ENCODE data around the gene TIGAR.

DNA sequence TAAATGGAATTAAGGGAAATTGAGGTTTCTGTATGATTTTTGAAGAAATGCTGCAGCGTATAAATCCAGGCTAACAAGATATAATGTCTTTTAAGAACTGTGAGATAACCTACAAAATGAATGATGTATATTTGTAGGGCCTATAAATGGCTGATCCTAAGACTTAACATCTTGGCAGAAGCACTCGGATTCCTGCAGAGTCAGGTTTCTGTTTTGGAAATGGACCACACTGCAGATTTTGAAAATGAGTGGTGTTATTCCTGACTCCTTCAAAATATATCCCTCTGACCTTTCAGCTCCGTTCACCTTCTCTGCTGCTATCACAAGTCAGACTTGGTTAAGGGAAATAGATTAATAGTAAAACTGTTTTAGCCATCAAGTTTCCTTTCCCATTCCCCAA is 5.0 kb downstream of the TIGAR start:
- no peak for TF ChIP-seq EZH2 (IDR thresholded peaks at IDR 0.05; ENCODE audit: insufficient read depth, poor library complexity, severe bottlenecking)
- no peak for TF ChIP-seq EZH2phosphoT487 (IDR thresholded peaks at IDR 0.05; ENCODE audit: insufficient read depth, low read depth)
